ENCODE data around the gene HGD. TPM values are rescaled to one million over a fixed set of nuclear protein-coding genes. Genes with fewer than 3 reads are reported as not detected.

Gene HGD
- polyA plus RNA-seq, 1 of the 3 experiments (the other 2 are of a cell fraction): not detected

DNA sequence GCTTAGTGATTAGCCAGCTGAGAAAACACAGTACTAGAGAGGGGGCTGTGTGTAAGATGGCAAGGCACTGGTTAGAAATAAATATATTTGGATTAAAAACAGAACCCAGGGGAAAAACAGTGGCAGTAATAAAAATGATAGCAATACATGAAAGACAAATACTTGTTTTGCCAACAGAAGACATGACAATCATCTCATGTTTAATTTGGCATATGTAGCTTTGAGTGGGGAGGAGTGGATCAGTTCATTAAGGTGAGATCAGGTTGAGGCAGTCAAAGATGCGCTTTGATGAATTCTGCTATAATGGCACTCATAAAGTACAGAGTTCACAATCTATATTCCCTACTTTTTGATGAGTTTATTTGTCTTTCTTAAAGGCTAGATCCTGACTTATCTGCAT is 3.4 kb upstream of the HGD start:
- no peak overlapping the region for H3K4me3 ChIP-seq (ENCODE audit: low read depth in 2 of 2, low read length in 1 of 2)
- no peaks in the 10 kb centered on the region for H3K27me3 ChIP-seq (ENCODE audit: insufficient read depth)
- no peak overlapping the region for H3K4me2 ChIP-seq
- no peaks in the 10 kb centered on the region for H3K9me3 ChIP-seq
- H2AFZ ChIP-seq (ENCODE audit: low read depth): no peak overlapping the region
- H3K9me2 ChIP-seq: no peaks in the 10 kb centered on the region
- CTCF ChIA-PET: no interaction called here
- peaks cover 0 to 2% of the 10 kb centered on the region in 2 experiments for H3K36me3 ChIP-seq (replicated peaks in 1 of 2; ENCODE audit: control insufficient read depth in 1 of 2, insufficient read depth in 2 of 2, low read length in 1 of 2)
- H3K79me2 ChIP-seq (ENCODE audit: insufficient read depth): no peaks in the 10 kb centered on the region
- H3K4me1 ChIP-seq (ENCODE audit: control insufficient read depth in 1 of 2, insufficient read depth in 2 of 2, low read depth in 1 of 2, low read length in 1 of 2): peaks cover 0 to 19% of the 10 kb centered on the region in 2 experiments; a peak in 2 of 4 replicates
- H3F3A ChIP-seq (replicated peaks; ENCODE audit: insufficient read depth): peaks cover 5% of the 10 kb centered on the region
- WGBS (ENCODE audit: low lambda C conversion rate): 96% methylated on average over 1 of the region's 1 CpG
- no peak overlapping the region for H3K27ac ChIP-seq (ENCODE audit: low read depth in 2 of 2, low read length in 1 of 2)
- TF ChIP-seq GABPA (IDR thresholded peaks at IDR 0.05; ENCODE audit: low read depth): no peak
- TF ChIP-seq MEF2A (IDR thresholded peaks at IDR 0.05; ENCODE audit: borderline replicate concordance, low read depth): no peak
- no peak for TF ChIP-seq RFX5 (IDR thresholded peaks at IDR 0.05; ENCODE audit: low read length)
- TF ChIP-seq YY1 (IDR thresholded peaks at IDR 0.05; ENCODE audit: low read depth): no peak
- TF ChIP-seq, protein P1, sequence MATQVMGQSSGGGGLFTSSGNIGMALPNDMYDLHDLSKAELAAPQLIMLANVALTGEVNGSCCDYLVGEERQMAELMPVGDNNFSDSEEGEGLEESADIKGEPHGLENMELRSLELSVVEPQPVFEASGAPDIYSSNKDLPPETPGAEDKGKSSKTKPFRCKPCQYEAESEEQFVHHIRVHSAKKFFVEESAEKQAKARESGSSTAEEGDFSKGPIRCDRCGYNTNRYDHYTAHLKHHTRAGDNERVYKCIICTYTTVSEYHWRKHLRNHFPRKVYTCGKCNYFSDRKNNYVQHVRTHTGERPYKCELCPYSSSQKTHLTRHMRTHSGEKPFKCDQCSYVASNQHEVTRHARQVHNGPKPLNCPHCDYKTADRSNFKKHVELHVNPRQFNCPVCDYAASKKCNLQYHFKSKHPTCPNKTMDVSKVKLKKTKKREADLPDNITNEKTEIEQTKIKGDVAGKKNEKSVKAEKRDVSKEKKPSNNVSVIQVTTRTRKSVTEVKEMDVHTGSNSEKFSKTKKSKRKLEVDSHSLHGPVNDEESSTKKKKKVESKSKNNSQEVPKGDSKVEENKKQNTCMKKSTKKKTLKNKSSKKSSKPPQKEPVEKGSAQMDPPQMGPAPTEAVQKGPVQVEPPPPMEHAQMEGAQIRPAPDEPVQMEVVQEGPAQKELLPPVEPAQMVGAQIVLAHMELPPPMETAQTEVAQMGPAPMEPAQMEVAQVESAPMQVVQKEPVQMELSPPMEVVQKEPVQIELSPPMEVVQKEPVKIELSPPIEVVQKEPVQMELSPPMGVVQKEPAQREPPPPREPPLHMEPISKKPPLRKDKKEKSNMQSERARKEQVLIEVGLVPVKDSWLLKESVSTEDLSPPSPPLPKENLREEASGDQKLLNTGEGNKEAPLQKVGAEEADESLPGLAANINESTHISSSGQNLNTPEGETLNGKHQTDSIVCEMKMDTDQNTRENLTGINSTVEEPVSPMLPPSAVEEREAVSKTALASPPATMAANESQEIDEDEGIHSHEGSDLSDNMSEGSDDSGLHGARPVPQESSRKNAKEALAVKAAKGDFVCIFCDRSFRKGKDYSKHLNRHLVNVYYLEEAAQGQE (IDR thresholded peaks at IDR 0.05; ENCODE audit: low read depth, low read length): no peak
- TF ChIP-seq, protein P2, sequence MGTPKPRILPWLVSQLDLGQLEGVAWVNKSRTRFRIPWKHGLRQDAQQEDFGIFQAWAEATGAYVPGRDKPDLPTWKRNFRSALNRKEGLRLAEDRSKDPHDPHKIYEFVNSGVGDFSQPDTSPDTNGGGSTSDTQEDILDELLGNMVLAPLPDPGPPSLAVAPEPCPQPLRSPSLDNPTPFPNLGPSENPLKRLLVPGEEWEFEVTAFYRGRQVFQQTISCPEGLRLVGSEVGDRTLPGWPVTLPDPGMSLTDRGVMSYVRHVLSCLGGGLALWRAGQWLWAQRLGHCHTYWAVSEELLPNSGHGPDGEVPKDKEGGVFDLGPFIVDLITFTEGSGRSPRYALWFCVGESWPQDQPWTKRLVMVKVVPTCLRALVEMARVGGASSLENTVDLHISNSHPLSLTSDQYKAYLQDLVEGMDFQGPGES (IDR thresholded peaks at IDR 0.05; ENCODE audit: low read depth, low read length): no peak
- TF ChIP-seq MXI1 (IDR thresholded peaks at IDR 0.05; ENCODE audit: low read depth, low read length): no peak
- TF ChIP-seq, protein P3, sequence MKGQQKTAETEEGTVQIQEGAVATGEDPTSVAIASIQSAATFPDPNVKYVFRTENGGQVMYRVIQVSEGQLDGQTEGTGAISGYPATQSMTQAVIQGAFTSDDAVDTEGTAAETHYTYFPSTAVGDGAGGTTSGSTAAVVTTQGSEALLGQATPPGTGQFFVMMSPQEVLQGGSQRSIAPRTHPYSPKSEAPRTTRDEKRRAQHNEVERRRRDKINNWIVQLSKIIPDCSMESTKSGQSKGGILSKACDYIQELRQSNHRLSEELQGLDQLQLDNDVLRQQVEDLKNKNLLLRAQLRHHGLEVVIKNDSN (IDR thresholded peaks at IDR 0.05; ENCODE audit: borderline replicate concordance, low read depth): no peak
- TF ChIP-seq, protein P4, sequence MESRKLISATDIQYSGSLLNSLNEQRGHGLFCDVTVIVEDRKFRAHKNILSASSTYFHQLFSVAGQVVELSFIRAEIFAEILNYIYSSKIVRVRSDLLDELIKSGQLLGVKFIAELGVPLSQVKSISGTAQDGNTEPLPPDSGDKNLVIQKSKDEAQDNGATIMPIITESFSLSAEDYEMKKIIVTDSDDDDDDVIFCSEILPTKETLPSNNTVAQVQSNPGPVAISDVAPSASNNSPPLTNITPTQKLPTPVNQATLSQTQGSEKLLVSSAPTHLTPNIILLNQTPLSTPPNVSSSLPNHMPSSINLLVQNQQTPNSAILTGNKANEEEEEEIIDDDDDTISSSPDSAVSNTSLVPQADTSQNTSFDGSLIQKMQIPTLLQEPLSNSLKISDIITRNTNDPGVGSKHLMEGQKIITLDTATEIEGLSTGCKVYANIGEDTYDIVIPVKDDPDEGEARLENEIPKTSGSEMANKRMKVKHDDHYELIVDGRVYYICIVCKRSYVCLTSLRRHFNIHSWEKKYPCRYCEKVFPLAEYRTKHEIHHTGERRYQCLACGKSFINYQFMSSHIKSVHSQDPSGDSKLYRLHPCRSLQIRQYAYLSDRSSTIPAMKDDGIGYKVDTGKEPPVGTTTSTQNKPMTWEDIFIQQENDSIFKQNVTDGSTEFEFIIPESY (IDR thresholded peaks at IDR 0.05; ENCODE audit: borderline replicate concordance, low read depth): no peak
- no peak for TF ChIP-seq POLR2AphosphoS5 (IDR thresholded peaks at IDR 0.05; ENCODE audit: low read depth, low read length)
- no peak for TF ChIP-seq FOXM1 (IDR thresholded peaks at IDR 0.05; ENCODE audit: low read depth)
- no peak for TF ChIP-seq NFIC (IDR thresholded peaks at IDR 0.05; ENCODE audit: borderline replicate concordance)
- no peaks in the 10 kb centered on the region for H4K20me1 ChIP-seq (ENCODE audit: insufficient read depth)
- no peak overlapping the region for H3K9ac ChIP-seq
- POLR2A ChIA-PET: no interaction called here
- DNase-seq: no peak

Measured in SK-N-SH (cell line).